Measurements from ENCODE around the gene DENND10.

DENND10 gene, protein sequence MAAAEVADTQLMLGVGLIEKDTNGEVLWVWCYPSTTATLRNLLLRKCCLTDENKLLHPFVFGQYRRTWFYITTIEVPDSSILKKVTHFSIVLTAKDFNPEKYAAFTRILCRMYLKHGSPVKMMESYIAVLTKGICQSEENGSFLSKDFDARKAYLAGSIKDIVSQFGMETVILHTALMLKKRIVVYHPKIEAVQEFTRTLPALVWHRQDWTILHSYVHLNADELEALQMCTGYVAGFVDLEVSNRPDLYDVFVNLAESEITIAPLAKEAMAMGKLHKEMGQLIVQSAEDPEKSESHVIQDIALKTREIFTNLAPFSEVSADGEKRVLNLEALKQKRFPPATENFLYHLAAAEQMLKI

DNA sequence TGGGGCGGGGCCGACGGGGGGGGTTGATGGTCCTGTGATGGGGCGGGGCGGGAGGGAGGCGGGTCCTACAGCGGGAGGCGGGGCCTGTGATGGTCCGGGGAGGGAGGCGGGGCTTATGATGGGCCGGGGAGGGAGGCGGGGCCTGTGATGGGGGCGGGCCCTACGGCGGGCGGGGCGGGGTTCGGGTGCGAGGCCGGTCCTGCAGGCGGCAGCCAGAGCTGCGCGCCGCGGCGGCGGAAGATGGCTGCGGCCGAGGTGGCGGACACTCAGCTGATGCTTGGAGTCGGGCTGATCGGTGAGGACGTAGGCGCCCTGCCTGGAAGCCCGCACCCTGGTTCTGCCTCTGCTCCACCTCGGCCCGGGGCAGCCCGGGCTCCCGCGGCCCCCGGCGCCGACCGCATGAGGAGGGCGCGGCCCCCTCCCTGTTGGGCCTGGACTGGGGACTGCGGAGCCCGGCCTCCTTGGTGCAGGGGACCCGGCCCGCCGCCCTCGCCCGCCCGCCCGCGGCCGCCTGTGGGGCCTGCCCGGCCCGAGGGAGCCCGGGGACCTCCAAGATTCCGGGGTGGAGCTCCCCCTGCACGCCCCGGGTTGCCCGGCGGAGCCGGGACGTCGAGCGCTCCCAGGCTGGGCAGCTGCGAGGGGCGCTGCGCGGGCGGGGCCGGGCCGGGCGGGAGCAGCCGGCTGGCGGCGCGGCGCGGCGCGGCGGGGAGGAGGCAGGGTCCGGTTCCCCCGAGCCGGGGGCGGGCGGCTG is at the start of gene DENND10:
Gene DENND10, plus strand, starts transcription at position 211 of the 751 bp plus-strand sequence. Its CDS starts 30 bp downstream, at position 241.
- H3K27me3 ChIP-seq (ENCODE audit: control insufficient read depth, insufficient read depth, low read length): no peaks in the 10 kb centered on the region
- H3K79me2 ChIP-seq: peaks cover 2% of the 10 kb centered on the region
- TF ChIP-seq, protein P1, sequence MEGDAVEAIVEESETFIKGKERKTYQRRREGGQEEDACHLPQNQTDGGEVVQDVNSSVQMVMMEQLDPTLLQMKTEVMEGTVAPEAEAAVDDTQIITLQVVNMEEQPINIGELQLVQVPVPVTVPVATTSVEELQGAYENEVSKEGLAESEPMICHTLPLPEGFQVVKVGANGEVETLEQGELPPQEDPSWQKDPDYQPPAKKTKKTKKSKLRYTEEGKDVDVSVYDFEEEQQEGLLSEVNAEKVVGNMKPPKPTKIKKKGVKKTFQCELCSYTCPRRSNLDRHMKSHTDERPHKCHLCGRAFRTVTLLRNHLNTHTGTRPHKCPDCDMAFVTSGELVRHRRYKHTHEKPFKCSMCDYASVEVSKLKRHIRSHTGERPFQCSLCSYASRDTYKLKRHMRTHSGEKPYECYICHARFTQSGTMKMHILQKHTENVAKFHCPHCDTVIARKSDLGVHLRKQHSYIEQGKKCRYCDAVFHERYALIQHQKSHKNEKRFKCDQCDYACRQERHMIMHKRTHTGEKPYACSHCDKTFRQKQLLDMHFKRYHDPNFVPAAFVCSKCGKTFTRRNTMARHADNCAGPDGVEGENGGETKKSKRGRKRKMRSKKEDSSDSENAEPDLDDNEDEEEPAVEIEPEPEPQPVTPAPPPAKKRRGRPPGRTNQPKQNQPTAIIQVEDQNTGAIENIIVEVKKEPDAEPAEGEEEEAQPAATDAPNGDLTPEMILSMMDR (IDR thresholded peaks at IDR 0.05): no peak
- H3K4me3 ChIP-seq (ENCODE audit: low read depth, low read length): peak within 1 kb of the TSS; percentile 57
- H3K27ac ChIP-seq: peak within 1 kb of the TSS; percentile 51
- peak within 1 kb of the TSS; percentile 85 for H2AFZ ChIP-seq
- no peak within 1 kb of the TSS for H3K9ac ChIP-seq
- no peaks in the 10 kb centered on the region for H3K9me3 ChIP-seq (ENCODE audit: control insufficient read depth, low read length)
- H3K4me2 ChIP-seq (ENCODE audit: low read length): peak within 1 kb of the TSS; percentile 90
- H3K4me1 ChIP-seq: peaks cover 4% of the 10 kb centered on the region
- no peaks in the 10 kb centered on the region for H3K36me3 ChIP-seq (ENCODE audit: control insufficient read depth, insufficient read depth, low read length)

DNA sequence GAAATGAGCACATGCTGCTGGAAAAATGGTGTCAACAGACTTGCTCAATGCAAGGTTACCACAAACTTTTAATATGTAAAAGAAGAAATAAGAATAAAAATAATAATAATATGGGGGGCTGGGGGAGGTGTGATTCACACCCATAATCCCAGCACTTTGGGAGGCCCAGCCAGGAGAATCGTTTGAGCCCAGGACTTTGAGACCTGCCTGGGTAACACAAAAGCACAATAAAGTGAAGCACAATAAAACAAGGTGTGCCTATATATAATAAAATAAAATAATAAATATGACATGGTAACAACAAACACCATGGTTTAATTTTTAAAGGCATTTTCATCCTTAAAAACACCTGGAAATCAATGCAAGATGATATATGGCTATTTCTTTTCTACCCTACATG is 48.4 kb upstream of the DENND10 start:
- TF ChIP-seq, protein P1 (IDR thresholded peaks at IDR 0.05): no peak
- H3K9me3 ChIP-seq (ENCODE audit: control insufficient read depth, low read length): no peaks in the 10 kb centered on the region
- no peaks in the 10 kb centered on the region for H3K4me1 ChIP-seq
- no peak overlapping the region for H2AFZ ChIP-seq
- H3K4me2 ChIP-seq (ENCODE audit: low read length): no peak overlapping the region
- no peaks in the 10 kb centered on the region for H3K27me3 ChIP-seq (ENCODE audit: control insufficient read depth, insufficient read depth, low read length)
- H3K27ac ChIP-seq: no peak overlapping the region
- H3K4me3 ChIP-seq (ENCODE audit: low read depth, low read length): no peak overlapping the region
- peaks cover 25% of the 10 kb centered on the region for H3K79me2 ChIP-seq
- H3K36me3 ChIP-seq (ENCODE audit: control insufficient read depth, insufficient read depth, low read length): no peaks in the 10 kb centered on the region
- no peak overlapping the region for H3K9ac ChIP-seq

DNA sequence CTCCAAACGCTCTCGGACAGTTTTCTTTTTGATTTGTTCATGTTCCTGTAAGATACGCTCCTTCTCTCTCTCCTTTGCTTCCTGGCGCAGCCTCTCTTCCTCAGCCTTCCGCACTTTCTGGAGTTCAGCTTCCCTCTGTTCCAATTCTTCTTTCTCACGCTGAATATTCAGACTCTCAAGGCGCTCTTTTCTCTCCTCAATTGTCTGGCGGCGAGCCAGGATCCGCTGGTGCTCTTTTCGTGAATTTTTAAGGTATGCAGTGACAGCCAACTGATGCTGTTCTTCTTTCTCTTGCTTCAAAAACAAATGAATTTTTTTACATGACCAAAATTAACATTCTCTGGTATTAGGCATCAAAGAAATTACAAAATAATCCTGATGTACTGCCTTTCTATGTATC is 45.9 kb upstream of the DENND10 start:
- TF ChIP-seq, protein P1 (IDR thresholded peaks at IDR 0.05): no peak
- no peaks in the 10 kb centered on the region for H3K36me3 ChIP-seq (ENCODE audit: control insufficient read depth, insufficient read depth, low read length)
- no peaks in the 10 kb centered on the region for H3K9me3 ChIP-seq (ENCODE audit: control insufficient read depth, low read length)
- no peak overlapping the region for H3K9ac ChIP-seq
- H2AFZ ChIP-seq: no peak overlapping the region
- H3K27ac ChIP-seq: no peak overlapping the region
- H3K27me3 ChIP-seq (ENCODE audit: control insufficient read depth, insufficient read depth, low read length): no peaks in the 10 kb centered on the region
- H3K79me2 ChIP-seq: peaks cover 21% of the 10 kb centered on the region
- H3K4me1 ChIP-seq: no peaks in the 10 kb centered on the region
- no peak overlapping the region for H3K4me2 ChIP-seq (ENCODE audit: low read length)
- no peak overlapping the region for H3K4me3 ChIP-seq (ENCODE audit: low read depth, low read length)

DNA sequence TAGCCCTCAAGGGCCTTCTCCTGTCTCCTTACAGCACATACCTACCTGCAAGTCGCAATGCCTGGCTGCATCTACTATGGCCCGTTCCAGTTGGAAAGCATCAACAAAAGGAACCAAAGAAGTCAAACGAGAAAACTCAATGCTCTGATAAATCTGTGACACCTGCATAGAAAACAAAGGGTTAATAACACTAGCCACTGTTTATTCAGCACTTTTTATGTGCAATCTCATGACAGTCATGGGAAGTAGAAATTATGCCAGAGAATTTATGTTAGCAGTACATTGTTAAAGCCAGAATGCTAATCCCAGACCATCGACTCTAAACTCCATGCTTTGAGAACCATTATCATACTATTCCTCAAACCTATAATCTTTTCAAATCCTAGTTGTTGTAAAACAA is 44.4 kb upstream of the DENND10 start:
- Histone ChIP-seq H3K9me3 (ENCODE audit: control insufficient read depth, low read length) (no peaks in the 10 kb centered on the region), H3K36me3 (ENCODE audit: control insufficient read depth, insufficient read depth, low read length) (no peaks in the 10 kb centered on the region), H3K27ac (no peak overlapping the region), H3K9ac (no peak overlapping the region), H3K4me1 (no peaks in the 10 kb centered on the region), H3K4me2 (ENCODE audit: low read length) (no peak overlapping the region), H3K27me3 (ENCODE audit: control insufficient read depth, insufficient read depth, low read length) (no peaks in the 10 kb centered on the region), H3K79me2 (peaks cover 24% of the 10 kb centered on the region), H2AFZ (no peak overlapping the region), H3K4me3 (ENCODE audit: low read depth, low read length) (no peak overlapping the region)
- TF ChIP-seq, protein P1 (IDR thresholded peaks at IDR 0.05): no peak
